HL-60 (cell line): ENCODE results near the gene FBXO2.

Source experiments
- GABPA ChIP-seq: IDR thresholded peaks from 2 replicates; pipeline ENCODE4 v1.6.1; 2012; ENCODE audit warnings: low read depth
- POLR2AphosphoS5 ChIP-seq: IDR thresholded peaks from 2 replicates; pipeline ENCODE4 v1.6.1; 2012; ENCODE audit warnings: low read depth
- SPI1 ChIP-seq: IDR thresholded peaks from 2 replicates; pipeline ENCODE4 v1.6.1; 2012; ENCODE audit warnings: low read depth, mild to moderate bottlenecking, borderline replicate concordance
- TF ChIP-seq, protein P1 (sequence below): IDR thresholded peaks from one replicate; pipeline ENCODE4 v1.5.1; 2011; ENCODE audit warnings: low read length, control low read depth, inconsistent platforms; ENCODE audit not compliant: insufficient read depth

DNA sequence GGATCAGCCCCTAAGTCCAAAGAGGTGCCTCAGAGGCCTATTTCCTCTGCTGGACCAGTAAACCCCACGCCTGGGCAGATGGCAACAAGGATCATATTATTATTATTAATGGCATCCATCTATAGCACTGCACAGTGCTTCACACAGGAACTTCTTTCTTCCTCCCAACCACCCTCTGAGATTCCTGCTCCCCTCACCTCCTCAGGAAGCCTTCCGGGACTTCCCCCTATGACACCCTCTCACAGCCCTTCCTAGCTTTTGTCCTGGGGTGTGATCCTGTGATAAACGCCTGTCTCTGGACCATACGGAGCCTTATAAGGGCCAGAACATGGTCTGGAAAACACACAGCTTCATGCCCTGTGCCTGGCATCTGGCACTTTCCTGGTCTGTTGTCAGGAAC is 3.2 kb downstream of the FBXO2 start:
- TF ChIP-seq, protein P1, sequence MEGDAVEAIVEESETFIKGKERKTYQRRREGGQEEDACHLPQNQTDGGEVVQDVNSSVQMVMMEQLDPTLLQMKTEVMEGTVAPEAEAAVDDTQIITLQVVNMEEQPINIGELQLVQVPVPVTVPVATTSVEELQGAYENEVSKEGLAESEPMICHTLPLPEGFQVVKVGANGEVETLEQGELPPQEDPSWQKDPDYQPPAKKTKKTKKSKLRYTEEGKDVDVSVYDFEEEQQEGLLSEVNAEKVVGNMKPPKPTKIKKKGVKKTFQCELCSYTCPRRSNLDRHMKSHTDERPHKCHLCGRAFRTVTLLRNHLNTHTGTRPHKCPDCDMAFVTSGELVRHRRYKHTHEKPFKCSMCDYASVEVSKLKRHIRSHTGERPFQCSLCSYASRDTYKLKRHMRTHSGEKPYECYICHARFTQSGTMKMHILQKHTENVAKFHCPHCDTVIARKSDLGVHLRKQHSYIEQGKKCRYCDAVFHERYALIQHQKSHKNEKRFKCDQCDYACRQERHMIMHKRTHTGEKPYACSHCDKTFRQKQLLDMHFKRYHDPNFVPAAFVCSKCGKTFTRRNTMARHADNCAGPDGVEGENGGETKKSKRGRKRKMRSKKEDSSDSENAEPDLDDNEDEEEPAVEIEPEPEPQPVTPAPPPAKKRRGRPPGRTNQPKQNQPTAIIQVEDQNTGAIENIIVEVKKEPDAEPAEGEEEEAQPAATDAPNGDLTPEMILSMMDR, result no peak
- TF ChIP-seq GABPA (no peak), SPI1 (no peak), POLR2AphosphoS5 (no peak)
